Measurements from ENCODE around the gene ZNF687. TPM values are rescaled to one million over a fixed set of nuclear protein-coding genes. Genes with fewer than 3 reads are reported as not detected.
A peak's percentile ranks its signal among the peaks of the same experiment; 100 is the strongest.

ZNF687 gene
- total and polyA plus RNA-seq, 8 donors: 15.1 to 22.8 (median 18.3) TPM

- intact Hi-C loops (cut with DNase I): no loop called here
- no peaks in the 10 kb centered on the region for H3K27me3 ChIP-seq
- peak within 1 kb of the TSS; percentile 95 for H3K27ac ChIP-seq
- no peaks in the 10 kb centered on the region for H3K9me3 ChIP-seq
- peak within 1 kb of the TSS; percentile 65 to 76 for H3K4me3 ChIP-seq
- ATAC-seq: peak; percentile 97
- DNase-seq: peak; percentile 91 to 98 (median 95)
- peaks cover 0 to 28% of the 10 kb centered on the region in 2 donors for H3K36me3 ChIP-seq
- TF ChIP-seq CTCF (IDR thresholded peaks at IDR 0.05): no peak
- H3K4me1 ChIP-seq: peaks cover 15 to 43% of the 10 kb centered on the region in 2 donors
These were observed 45.3 kb downstream of the ZNF687 start, which contains the start of gene PI4KB for GRCh38 chr1:151327223-151327902. TSS of gene PI4KB (minus strand) at chr1:151327416. CDS start at chr1:151316481, 10,935 bp downstream.

GRCh38 chr1:151327903-151328674 lies 46.0 kb downstream of the ZNF687 start:
- Histone ChIP-seq H3K27ac (peak overlapping the region; percentile 95), H3K4me1 (peaks cover 15 to 43% of the 10 kb centered on the region in 2 donors), H3K27me3 (no peaks in the 10 kb centered on the region), H3K36me3 (peaks cover 0 to 23% of the 10 kb centered on the region in 2 donors), H3K9me3 (no peaks in the 10 kb centered on the region), H3K4me3 (peak overlapping the region; percentile 65 to 76)
- DNase-seq: peak in 2 of 4 donors; percentile 42 to 83
- no peak for TF ChIP-seq CTCF (IDR thresholded peaks at IDR 0.05)
- peak; percentile 14 for ATAC-seq
- intact Hi-C loops (cut with DNase I): no loop called here

- intact Hi-C loops (cut with DNase I): no loop called here
- H3K27me3 ChIP-seq: no peaks in the 10 kb centered on the region
- H3K4me3 ChIP-seq: no peak overlapping the region
- no peaks in the 10 kb centered on the region for H3K4me1 ChIP-seq
- TF ChIP-seq CTCF (IDR thresholded peaks at IDR 0.05): no peak
- DNase-seq (no peak), ATAC-seq (no peak)
- no peaks in the 10 kb centered on the region for H3K9me3 ChIP-seq
- H3K36me3 ChIP-seq: no peaks in the 10 kb centered on the region
- H3K27ac ChIP-seq: no peak overlapping the region
These were observed 52.7 kb downstream of the ZNF687 start for GRCh38 chr1:151334822-151335221.

GRCh38 chr1:151336556-151336955 lies 54.5 kb downstream of the ZNF687 start:
- no peaks in the 10 kb centered on the region for H3K27me3 ChIP-seq
- no peak for TF ChIP-seq CTCF (IDR thresholded peaks at IDR 0.05)
- intact Hi-C loops (cut with DNase I): no loop called here
- ATAC-seq (no peak), DNase-seq (no peak)
- peaks cover 0 to 7% of the 10 kb centered on the region in 2 donors for H3K4me1 ChIP-seq
- no peak overlapping the region for H3K4me3 ChIP-seq
- no peak overlapping the region for H3K27ac ChIP-seq
- no peaks in the 10 kb centered on the region for H3K36me3 ChIP-seq
- H3K9me3 ChIP-seq: no peaks in the 10 kb centered on the region

Measured in left lung (tissue), 10 donors.